HFF-Myc (cell line): ENCODE data around the gene CADM1.
"Not testable (repeated sequence)": the region's sequence is repeated elsewhere in the genome, so short reads cannot be mapped to it uniquely, and the experiment has no call there.

ENCODE experiments used
- DNase-seq: peaks from one replicate; pipeline ENCODE4 v3.0.0-alpha.2; 2011; ENCODE audit warnings: low read depth; ENCODE audit errors: extremely low read depth
- H3K4me3 ChIP-seq: replicated peaks from 2 replicates; pipeline ENCODE4 v1.5.1; 2011; ENCODE audit warnings: low read depth, mild to moderate bottlenecking, control low read depth, low read length
- TF ChIP-seq, protein P1 (sequence below): IDR thresholded peaks from 2 replicates; pipeline ENCODE4 v1.5.1; 2012; ENCODE audit warnings: mild to moderate bottlenecking, low read depth, low read length, control low read depth; ENCODE audit errors: missing control alignments

CADM1 gene

DNA sequence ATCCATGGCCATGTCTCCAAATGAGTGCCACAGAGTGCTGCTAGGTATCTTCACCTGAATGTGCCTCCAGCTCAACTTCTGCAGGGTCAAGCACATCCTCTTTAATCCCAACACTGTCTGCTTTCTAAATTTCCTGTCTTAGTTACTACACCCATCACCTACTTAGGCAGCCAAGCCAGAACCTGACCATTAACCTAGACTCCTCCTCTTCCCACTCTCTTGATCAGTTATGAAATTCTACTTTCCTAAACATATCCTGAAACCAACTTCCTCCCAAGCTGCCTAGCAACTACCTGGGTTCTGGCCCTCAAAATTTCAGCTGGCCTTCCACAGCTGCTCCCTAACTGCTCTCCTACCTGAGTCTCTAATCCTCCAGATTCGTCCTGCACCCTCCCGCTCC lies 22.7 kb downstream of the CADM1 start:
- no peak for DNase-seq
- TF ChIP-seq, protein P1, sequence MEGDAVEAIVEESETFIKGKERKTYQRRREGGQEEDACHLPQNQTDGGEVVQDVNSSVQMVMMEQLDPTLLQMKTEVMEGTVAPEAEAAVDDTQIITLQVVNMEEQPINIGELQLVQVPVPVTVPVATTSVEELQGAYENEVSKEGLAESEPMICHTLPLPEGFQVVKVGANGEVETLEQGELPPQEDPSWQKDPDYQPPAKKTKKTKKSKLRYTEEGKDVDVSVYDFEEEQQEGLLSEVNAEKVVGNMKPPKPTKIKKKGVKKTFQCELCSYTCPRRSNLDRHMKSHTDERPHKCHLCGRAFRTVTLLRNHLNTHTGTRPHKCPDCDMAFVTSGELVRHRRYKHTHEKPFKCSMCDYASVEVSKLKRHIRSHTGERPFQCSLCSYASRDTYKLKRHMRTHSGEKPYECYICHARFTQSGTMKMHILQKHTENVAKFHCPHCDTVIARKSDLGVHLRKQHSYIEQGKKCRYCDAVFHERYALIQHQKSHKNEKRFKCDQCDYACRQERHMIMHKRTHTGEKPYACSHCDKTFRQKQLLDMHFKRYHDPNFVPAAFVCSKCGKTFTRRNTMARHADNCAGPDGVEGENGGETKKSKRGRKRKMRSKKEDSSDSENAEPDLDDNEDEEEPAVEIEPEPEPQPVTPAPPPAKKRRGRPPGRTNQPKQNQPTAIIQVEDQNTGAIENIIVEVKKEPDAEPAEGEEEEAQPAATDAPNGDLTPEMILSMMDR: no peak
- no peak overlapping the region for H3K4me3 ChIP-seq

DNA sequence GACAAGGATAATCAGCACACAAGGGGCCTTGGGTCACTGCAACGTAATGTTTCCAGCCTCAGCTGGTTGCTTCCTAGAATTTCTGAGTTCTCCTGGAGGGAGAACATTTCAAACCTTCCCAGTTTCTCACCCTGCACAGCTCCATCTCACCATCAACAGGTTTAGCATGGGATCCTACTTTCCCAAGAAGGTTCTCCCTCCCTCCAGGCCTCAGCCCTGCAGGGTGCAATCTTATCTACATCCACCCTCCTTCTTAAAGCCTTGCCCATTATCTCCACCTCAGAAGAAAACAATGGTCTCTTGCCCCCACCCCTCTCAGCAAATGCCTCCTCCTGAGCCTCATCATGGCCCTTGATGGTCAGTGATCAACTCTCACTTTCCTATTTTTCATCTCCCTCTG lies 23.6 kb downstream of the CADM1 start:
- DNase-seq: no peak
- TF ChIP-seq, protein P1: no peak
- H3K4me3 ChIP-seq: no peak overlapping the region

DNA sequence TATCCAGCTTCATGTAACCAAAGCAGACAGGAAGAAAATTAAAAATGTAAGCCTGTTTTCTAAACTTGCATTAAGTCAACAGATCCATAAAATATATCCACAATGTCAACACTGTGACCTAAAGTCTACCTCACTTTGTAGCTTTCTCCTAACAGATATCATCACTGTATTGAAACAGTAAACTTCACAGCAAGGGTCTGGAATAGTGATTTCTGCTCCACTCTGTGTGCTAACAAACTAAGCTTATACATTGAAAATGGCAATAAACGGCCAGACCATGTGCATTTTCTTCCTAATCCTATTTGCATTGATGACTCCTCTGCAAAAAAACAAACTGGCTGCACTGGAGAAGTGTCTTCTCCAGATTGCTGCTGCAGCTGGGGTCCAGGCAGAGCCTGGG lies 26.8 kb downstream of the CADM1 start:
- no peak overlapping the region for H3K4me3 ChIP-seq
- TF ChIP-seq, protein P1: no peak
- no peak for DNase-seq

DNA sequence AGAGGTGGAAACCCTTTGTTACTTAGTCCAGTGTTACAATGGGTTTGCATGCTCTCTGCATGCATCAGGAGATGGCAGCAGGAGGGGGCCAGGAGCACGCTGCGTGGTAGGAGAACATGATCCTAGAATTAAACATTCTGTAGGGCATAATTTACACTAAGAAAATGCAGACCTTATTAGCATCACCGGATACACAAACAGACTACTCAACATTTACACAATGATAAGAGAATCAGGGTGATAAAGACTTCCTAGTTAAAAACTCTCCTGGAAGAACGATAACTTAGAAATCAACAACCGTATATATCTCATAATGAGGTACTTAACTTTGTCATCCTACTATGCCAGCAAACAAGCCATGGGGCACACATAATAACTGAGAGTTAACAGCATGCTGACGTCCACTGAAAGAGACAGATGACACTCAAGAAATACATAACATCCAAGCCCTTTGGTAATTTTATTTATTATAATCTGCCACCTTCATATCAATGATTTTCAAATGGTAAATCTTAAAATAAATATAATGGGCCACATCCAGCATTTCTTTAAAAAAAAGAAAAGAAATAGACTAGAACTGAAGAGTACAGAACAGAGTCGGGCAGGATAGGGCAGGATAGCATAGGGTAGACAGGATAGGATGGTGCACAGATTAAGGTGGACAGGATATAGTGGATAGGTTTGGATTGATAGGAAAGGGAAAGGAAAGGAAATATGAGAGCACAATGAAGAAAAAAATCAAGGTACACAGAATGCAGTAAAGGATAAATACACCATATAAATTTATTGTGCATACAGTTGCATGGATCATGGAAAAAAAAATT lies 27.5 kb downstream of the CADM1 start:
- DNase-seq: no peak
- TF ChIP-seq, protein P1: no peak
- H3K4me3 ChIP-seq: no peak overlapping the region

DNA sequence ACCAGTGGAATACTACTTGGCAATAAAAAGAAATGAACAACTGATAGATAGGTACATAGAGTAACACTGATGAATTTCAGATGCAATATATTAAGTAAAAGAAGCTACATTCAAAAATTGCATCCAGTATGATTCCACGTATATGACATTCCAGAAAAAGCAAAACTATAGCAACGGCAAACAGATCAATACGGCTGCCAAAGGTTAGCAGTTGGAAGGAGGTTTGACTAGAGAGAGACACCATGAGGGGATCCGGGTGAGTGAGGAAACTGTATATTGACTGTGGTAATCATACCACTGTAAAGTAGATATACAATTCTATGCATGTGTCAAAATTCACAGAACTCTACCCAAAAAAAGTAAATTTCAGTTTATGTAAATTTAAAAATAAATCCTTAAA lies 28.7 kb downstream of the CADM1 start:
- TF ChIP-seq, protein P1: no peak
- DNase-seq: no peak
- H3K4me3 ChIP-seq: no peak overlapping the region

DNA sequence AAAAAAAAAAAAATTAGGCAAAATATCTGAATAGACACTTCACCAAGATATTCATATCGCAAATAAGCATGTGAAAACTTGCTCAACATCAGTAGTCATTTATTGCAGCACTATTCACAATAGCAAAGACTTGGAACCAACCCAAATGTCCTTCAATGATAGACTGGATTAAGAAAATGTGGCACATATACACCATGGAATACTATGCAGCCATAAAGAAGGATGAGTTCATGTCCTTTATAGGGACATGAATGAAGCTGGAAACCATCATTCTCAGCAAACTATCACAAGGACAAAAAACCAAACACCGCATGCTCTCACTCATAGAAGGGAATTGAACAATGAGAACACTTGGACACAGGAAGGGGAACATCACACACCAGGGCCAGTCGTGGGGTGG lies 29.9 kb downstream of the CADM1 start:
- DNase-seq, H3K4me3 ChIP-seq: not testable (repeated sequence)

DNA sequence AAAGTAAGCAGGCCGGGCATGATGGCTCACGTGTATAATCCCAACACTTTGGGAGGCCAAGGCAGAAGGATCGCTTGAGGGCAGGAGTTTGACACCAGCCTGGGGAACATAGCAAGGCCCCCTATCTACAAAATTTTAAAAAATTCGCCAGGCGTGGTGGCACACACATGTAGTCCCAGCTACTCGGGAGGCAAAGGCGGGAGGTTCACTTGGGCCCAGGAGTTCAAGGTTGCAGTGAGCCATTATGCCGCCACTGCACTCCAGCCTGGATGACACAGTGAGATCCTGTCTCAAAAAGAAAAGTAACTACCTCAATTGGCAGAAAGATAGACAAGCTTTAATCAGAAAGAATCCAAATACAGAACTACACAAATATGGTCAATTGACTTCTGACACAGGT lies 31.0 kb downstream of the CADM1 start:
- DNase-seq: no peak
- TF ChIP-seq, protein P1: no peak
- H3K4me3 ChIP-seq: no peak overlapping the region
